ENCODE results near the gene SLC5A9. TPM values are rescaled to one million over a fixed set of nuclear protein-coding genes. Genes with fewer than 3 reads are reported as not detected.
"Not testable (repeated sequence)": the region's sequence is repeated elsewhere in the genome, so short reads cannot be mapped to it uniquely, and the experiment has no call there.

Gene SLC5A9
- total and polyA plus RNA-seq, 7 donors = 0.01 to 0.39 TPM; not detected in 5

DNA sequence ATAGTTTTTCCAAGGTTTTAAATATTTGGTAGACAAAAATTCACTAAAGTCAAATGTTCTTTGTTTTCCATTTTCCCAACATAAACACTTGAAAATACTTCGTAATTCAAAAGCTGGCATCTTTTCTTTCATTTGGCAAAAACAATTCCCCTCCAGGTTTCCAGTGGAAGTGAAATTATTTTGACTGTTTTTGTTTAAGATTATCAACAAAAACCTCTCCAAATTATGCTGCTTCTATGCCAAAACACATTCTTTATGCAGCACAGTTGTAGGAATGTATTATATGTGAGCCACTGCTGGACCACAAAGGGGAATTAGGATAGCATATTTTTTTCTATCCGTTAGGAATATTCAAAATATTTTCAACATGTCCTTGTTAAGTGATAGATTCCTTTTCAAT lies 44.1 kb downstream of the SLC5A9 start:
- Histone ChIP-seq H3K27ac (no peak overlapping the region), H3K27me3 (ENCODE audit: insufficient read depth in 3 of 3, low read length in 2 of 3) (no peaks in the 10 kb centered on the region), H3K9me3 (no peaks in the 10 kb centered on the region), H3K4me1 (no peaks in the 10 kb centered on the region), H3K36me3 (ENCODE audit: insufficient read depth in 1 of 2, low read depth in 1 of 2) (no peaks in the 10 kb centered on the region), H3K4me3 (no peak overlapping the region)
- no peak for TF ChIP-seq CTCF (IDR thresholded peaks at IDR 0.05)
- ATAC-seq = no peak
- 58 to 61% (median 60%) methylated on average over 2 of the region's 2 CpGs for WGBS, 3 donors
- DNase-seq = no peak
- intact Hi-C loops (cut with DNase I) = no loop called here

GRCh38 chr1:48277437-48277836 lies 54.9 kb downstream of the SLC5A9 start:
- 83 to 95% (median 94%) methylated on average over 5 to 10 of the region's 10 CpGs for WGBS, 3 donors
- H3K27ac ChIP-seq; ATAC-seq; H3K4me1 ChIP-seq; H3K27me3 ChIP-seq (ENCODE audit: insufficient read depth in 3 of 3, low read length in 2 of 3); DNase-seq; H3K9me3 ChIP-seq; intact Hi-C loops (cut with DNase I); H3K36me3 ChIP-seq (ENCODE audit: insufficient read depth in 1 of 2, low read depth in 1 of 2); H3K4me3 ChIP-seq: not testable (repeated sequence)

GRCh38 chr1:48282329-48282728 lies 59.8 kb downstream of the SLC5A9 start:
- H3K27ac ChIP-seq; DNase-seq; intact Hi-C loops (cut with DNase I); ATAC-seq; H3K27me3 ChIP-seq (ENCODE audit: insufficient read depth in 3 of 3, low read length in 2 of 3); H3K4me3 ChIP-seq; H3K9me3 ChIP-seq; H3K36me3 ChIP-seq (ENCODE audit: insufficient read depth in 1 of 2, low read depth in 1 of 2); H3K4me1 ChIP-seq: not testable (repeated sequence)

GRCh38 chr1:48284696-48285420 lies 62.3 kb downstream of the SLC5A9 start:
- H3K4me1 ChIP-seq; DNase-seq; H3K27ac ChIP-seq; H3K27me3 ChIP-seq (ENCODE audit: insufficient read depth in 3 of 3, low read length in 2 of 3); intact Hi-C loops (cut with DNase I); ATAC-seq; H3K36me3 ChIP-seq (ENCODE audit: insufficient read depth in 1 of 2, low read depth in 1 of 2); H3K4me3 ChIP-seq; H3K9me3 ChIP-seq: not testable (repeated sequence)
- WGBS, 3 donors = 78 to 81% (median 79%) methylated on average over 10 of the region's 10 CpGs

DNA sequence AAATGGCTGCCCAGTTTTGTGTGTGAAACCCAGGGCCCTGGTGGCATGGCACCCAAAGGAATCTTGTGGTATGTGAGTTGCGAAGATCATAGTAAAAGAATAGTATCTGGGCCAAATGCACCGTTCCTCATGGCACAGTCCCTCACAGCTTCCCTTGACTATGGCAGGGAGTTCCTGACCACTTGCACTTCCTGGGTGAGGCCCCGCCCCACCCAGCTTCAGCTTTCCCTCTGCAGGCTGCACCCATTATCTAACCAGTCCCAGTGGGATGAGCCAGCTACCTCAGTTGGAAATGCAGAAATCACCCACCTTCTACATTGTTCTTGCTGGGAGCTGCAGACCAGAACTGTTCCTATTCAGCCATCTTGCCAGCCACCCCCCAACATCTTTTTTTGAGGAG lies 63.0 kb downstream of the SLC5A9 start:
- H3K36me3 ChIP-seq (ENCODE audit: insufficient read depth in 1 of 2, low read depth in 1 of 2) = no peaks in the 10 kb centered on the region
- H3K4me3 ChIP-seq = no peak overlapping the region
- 84 to 92% (median 88%) methylated on average over 3 of the region's 3 CpGs for WGBS, 3 donors

GRCh38 chr1:48291421-48291820 lies 68.9 kb downstream of the SLC5A9 start:
- Histone ChIP-seq H3K4me3 (no peak overlapping the region), H3K9me3 (no peaks in the 10 kb centered on the region), H3K36me3 (ENCODE audit: insufficient read depth in 1 of 2, low read depth in 1 of 2) (no peaks in the 10 kb centered on the region), H3K4me1 (no peaks in the 10 kb centered on the region), H3K27me3 (ENCODE audit: insufficient read depth in 3 of 3, low read length in 2 of 3) (no peaks in the 10 kb centered on the region), H3K27ac (no peak overlapping the region)
- WGBS, 3 donors = 76 to 87% (median 81%) methylated on average over 4 of the region's 4 CpGs
- no peak for TF ChIP-seq CTCF (IDR thresholded peaks at IDR 0.05)
- DNase-seq = no peak
- intact Hi-C loops (cut with DNase I) = no loop called here
- no peak for ATAC-seq

More for the DNA sequence above, 63.0 kb downstream of the SLC5A9 start:
- ATAC-seq (no peak), DNase-seq (no peak)
- H3K9me3 ChIP-seq = no peaks in the 10 kb centered on the region
- no peaks in the 10 kb centered on the region for H3K4me1 ChIP-seq
- no peaks in the 10 kb centered on the region for H3K27me3 ChIP-seq (ENCODE audit: insufficient read depth in 3 of 3, low read length in 2 of 3)
- H3K27ac ChIP-seq = no peak overlapping the region
- no peak for TF ChIP-seq CTCF (IDR thresholded peaks at IDR 0.05)
- intact Hi-C loops (cut with DNase I) = no loop called here
